ENCODE results near the gene PLXDC1. TPM values are rescaled to one million over a fixed set of nuclear protein-coding genes. Genes with fewer than 3 reads are reported as not detected.
A peak's percentile ranks its signal among the peaks of the same experiment; 100 is the strongest.

Gene PLXDC1
- total RNA-seq, 1 experiment from 2014 or later, result 0.64 TPM

DNA sequence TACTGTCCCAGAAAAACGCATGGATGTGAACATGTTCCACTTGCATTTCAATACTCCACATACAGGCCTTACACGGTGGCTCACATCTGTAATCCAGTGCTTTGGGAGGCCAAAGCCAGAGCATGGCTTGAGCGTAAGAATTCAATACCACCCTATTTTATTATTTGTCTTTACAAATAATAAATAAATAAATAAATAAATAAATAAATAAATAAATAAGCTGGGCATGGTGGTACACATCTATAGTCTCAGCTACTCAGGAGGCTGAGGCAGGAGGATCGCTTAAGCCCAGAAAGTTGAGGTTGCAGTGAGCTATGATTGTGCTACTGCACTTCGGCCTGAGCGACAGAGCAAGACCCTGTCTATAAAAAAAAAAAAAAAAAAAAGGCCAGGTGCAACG lies 53.9 kb downstream of the PLXDC1 start:
- no peak for DNase-seq (ENCODE audit: low spot score)

DNA sequence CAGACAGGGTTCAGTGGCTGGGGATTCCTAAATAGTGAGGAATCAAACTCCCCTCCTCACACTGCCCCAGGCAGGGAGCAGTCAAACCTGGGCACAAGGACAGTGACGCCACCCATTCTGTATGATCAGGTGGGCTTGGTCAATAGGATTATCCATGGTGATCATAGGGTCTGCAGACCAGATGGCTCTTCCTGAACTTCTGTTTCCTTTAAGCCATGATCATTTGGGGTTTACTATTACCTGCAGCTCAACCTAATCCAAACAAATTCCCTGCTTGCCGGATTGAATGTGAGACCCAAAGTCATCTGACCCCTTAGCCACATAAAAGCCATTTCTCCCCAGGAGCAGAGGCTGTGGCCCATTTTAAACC lies 54.3 kb downstream of the PLXDC1 start:
- no peak for DNase-seq (ENCODE audit: low spot score)

DNA sequence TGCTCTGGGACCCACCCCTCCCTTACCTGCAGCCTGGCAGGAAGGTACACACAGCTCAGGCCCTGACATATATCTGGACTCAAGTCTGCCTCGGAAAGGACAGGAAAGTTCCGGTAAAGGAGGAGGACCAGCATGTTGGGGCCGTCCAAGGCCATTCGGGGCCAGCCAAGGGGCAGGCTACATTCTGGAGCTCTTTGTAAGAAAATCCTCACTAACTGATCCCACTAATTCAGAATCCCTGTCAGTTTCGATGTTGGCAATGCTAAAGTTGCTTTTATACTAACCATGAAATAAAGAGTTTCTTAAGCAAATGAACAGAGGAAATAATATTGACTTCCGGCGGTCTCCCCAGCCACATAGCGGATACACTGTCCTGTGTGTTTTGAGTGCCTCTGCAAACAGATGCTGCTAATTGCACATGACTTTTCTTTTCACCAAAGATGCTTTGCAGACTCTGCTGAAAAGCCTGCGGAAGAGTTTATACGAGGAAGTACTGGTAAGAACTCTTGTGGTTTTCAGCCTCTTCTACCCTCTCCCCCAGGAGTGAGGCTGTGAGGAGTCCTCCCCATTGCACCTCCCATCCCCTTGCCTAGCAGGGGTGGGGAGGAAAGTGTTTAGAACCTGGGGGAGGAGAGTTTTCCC lies 54.8 kb downstream of the PLXDC1 start:
- no peak for DNase-seq (ENCODE audit: low spot score)

DNA sequence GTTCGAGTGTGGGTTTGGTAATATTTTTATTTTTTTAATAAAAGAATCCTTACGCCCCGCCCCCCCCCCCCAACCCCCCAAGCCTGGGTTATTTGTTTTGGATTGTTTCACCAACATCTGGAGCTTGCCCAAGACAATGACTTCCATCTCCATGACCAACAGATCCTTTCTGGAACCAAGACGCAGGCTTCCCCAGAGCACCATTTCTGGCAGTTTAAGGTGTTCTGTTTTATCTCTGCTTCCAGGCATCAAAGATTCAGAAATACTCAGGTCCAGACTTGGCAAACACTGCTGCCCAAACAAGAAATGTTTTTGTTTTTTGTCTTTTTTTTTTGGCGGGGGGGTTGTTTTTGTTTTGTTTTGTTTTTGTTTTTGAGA lies 56.1 kb downstream of the PLXDC1 start:
- DNase-seq (ENCODE audit: low spot score), result no peak

DNA sequence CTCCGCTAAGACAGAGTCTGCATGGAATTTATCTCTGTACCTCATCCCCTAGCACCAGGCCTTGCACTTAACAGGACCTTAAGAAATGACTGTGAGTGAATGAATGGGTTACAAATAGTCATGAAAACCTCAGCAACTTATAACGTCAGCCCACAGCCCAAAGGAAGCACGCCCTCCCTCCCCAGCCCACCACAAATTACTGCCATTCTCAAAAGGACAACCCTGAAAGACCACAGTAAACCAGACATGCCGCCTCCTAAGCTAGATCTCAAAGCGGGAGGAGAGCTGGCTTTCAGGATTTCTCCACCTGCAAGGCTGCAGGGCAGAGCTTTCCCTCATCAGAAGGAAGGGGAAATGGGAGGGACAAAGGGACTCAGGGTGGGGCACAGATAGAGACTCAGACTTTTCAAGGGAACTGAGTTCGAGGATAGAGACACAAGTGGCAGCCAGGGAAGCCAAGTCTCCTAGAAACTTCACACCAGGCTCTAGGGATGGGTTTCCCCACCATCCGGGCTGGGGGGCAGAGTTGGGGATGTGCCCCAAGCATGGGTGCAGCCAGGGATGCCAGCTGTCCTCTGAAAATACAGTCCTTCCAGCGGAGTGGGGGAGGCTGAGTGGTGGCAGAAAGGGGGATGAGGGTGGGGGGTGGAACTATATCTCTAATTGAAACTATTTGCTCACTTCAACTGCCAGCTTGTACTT lies 56.7 kb downstream of the PLXDC1 start:
- DNase-seq (ENCODE audit: low spot score), result no peak

DNA sequence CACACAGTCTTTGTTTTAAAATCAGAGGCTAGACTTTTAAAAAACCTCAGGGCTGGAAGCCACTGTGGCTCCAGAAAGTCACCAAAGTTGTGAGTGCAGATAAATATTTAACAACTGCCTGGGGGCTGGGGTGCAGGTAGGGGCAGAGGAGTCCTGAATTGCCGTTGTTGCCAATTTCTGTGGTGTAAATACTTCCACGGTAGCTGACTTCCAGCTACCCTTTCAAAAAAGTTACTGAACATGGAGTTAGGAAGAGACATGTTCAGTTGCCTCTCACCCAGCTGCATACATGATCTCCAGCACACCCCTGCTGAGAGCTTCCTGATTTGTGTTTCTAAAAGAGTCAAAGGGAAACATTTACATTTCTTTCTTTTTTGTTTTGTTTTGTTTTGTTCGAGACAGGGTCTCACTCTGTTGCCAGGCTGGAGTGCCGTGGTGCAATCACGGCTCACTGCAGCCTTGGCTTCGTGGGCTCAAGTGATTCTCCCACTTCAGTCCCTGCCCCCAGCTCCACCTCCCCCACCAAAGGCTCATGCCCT lies 58.7 kb downstream of the PLXDC1 start:
- DNase-seq (ENCODE audit: low spot score), result no peak

DNA sequence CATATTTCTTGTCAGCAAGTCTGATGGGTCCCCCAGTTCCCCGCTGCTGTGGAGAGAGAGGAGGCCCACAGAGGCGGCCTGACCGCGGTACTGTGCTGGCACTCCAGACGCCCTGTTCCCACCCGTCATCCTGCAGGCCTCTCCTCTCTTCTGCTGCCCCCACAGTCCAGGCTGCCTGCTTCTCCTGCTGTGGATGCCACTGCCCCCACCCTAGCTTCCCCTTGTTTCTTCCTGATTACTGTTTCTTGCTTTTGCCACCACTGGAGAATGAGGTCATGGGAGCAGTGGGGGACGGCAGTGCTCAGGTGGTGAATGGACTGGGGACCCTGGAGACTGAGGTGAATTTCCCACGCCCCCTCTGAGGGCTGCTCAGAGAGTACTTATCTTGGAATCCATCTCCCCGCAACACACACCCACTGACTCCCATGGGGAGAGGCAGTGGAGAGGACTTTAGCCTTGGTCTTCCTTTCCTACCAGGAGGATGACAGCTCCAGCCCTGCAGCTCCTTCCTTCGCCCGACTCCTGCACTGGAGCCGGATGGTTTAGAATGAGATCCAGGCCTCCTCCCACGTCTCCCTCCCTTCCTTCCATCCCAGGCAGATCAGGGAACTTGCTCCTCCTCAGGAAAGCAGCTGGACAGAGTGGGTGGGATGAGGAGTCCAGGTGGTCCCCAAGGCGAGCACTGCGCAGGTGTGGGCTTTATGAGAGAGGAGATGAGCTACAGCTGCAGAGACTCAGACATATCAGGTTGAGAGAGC lies 60.4 kb downstream of the PLXDC1 start:
- no peak for DNase-seq (ENCODE audit: low spot score)

DNA sequence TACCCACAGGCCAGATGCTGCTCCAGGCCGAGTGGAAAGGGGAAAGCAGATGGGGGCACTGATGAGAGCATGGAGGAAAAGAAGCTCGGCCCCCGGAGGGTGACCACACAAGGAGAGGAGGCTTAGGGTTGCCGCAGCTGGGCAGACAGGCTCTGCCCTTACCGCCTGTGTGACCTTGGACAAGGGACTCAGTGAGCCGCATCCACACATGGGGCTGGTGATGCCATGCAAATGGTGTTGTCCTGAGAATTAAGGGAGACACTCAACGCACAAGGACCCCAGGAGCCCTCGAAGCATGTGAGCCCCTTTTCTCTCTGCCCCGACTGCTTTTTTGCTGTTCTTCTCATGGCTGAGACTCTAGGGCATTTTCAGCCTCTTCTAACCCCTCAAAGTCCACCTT lies 61.0 kb downstream of the PLXDC1 start:
- DNase-seq (ENCODE audit: low spot score), result no peak

DNA sequence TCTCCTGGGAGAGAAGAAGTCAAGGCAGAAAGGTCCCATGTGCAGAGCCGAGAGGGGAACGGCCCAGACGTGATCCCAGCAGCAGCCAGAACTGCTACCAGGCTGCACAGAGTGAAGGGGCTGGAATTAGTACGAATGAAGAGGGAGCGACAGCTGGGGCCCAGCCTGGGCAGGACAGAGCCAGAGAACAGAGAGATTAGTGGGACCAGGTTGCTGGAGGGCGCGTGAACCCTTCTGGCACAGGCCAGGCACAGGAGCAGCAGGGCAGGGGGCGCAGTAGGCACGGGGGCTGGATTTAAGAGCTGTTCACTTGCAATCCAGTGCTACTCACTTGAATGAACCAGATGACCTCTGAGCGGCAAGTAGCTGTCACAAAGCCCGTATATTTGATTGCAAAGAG lies 66.9 kb downstream of the PLXDC1 start:
- DNase-seq (ENCODE audit: low spot score), result no peak

DNA sequence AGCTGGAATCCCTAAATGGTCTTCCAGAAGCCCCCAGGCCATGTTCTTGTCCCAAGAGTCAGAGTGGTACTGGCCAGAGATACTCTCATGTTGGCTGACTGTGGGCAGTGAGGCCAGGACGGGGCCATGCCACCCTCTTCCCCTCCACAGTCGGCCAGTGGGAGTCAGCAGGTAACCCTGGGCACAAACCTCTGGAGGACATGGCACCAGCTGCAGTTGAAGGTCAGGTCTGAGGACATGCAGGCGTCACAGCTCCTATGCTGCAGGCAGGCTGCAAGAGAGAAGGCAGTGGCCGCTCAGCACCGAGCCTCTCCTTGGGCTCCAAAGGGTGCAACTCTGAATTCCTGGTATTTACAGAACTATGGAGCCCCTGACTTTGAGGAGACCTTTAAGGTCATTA lies 68.2 kb downstream of the PLXDC1 start:
- DNase-seq (ENCODE audit: low spot score), result no peak

DNA sequence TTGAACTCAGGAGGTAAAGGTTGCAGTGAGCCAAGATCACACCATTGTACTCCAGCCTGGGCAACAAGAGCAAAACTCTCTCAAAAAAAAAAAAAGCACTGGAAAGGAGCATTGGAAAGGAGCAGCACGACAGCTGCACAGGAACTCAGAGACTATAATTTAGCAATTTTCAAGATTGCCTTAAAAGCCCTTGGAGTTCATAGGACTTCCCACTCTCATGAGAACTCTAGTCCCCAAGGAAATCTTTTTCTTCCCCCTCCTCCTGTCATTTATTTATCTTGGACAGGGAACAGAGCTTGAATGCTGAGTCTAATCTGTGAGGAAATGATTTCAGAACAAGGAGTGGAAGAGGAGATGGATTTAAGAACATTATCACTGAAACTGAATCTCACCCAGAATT lies 69.0 kb downstream of the PLXDC1 start:
- peak; percentile 27 for DNase-seq (ENCODE audit: low spot score)

DNA sequence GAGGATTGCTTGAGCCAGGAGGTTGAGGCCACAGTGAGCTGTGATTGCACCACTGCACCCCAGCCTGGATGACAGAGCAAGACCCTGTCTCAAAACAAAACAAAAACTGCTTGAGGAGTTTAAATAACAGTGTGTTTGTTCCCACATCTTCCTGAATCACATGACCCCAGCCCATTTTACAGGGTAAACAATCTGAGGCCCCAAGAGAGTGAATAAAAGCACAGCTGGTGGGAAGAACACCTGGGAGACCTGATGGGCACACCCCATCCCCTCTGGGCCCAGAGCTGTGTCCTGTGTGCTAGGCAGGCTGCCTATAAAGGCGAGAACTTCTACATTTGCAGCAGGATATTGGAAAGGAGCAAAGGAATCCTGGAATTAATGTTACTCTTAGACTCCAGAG lies 69.6 kb downstream of the PLXDC1 start:
- DNase-seq (ENCODE audit: low spot score), result no peak

DNA sequence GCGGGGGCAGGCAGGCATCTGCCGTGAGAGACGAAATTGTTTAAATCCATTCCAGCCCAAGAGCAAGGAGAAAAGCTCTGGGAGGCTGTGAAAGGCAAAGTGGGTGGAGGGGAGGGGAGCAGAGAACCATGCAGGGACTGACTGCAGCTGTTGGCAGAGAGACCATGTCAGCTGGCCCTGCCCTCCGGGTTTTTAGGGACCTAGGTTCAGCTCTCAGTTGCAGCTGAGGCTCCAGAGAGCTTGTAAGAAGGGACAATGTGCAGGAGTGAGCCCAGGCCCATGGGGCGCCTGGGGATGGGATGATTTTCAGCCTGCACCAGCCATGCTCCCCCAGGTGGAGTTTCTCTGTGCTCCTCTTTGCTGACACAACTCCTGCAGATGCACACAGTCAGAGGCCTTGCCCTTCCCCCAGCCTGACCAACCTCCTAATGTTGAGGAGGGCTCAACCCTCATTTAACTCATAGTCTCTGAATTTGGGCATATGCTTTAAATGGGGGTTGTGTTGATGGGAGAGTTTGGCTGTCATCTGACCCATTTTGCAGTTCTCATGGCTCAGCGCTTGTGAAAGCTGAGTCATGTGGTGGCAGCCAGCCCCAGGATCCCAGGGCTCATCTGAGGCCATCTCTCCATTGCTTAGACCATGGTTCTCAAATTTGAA lies 70.9 kb downstream of the PLXDC1 start:
- DNase-seq (ENCODE audit: low spot score), result peak; percentile 35

DNA sequence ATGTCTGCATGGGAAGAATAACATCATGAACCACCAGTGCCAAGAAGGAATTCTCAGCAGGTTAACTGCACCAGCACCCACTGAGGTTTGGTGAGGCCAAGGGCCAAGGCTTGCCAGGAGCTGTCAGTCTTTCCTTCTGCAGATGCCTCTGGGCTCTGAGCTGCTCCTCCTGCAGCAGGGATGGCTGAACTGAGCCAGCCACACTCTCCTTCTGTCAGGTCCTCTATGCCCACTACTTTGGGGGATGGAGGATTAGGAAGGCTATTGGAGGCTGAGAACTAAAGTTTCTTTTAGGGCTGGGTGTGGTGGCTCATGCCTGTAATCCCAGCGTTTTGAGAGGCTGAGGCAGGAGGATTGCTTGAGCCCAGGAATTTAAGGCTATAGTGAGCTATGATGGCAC lies 71.6 kb downstream of the PLXDC1 start:
- no peak for DNase-seq (ENCODE audit: low spot score)

DNA sequence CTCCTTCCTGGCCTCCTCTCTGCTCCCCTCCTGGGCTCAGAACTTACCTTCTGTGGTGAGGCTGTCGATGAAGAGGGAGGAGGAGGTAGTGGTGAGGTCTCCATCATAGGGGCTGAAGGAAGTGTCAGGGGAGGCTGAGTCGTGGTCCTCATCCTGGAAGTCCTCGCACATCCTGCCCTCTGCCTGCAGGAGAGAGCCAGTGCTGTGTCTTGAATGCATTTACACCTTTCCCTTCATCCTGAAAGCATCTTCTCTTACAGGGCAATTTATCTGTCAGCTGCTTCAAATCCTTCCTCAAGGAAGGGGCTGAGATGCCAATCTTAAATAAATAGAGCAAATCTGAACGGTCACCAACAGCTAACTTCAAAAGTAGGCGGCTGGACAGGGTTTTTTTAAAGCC lies 73.6 kb downstream of the PLXDC1 start:
- no peak for DNase-seq (ENCODE audit: low spot score)

DNA sequence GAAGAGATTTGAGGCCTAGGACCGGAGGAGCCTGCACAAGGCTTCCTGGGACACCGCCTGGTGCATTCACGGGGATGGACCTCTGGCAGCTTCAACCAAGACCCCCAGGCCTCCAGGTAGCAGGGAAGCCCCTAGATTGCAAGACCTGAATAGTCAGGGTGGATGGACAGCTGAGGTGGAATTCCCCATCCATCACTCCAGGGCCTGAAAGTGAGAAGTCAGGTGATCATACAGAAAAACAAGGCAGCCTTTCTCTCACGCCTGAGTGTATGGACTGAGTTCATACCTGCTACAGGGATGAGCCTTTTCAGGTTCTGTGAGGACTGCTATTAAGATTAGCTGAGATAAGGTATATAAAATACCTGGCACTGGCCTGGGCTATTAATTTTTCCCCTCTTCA lies 74.2 kb downstream of the PLXDC1 start:
- no peak for DNase-seq (ENCODE audit: low spot score)

DNA sequence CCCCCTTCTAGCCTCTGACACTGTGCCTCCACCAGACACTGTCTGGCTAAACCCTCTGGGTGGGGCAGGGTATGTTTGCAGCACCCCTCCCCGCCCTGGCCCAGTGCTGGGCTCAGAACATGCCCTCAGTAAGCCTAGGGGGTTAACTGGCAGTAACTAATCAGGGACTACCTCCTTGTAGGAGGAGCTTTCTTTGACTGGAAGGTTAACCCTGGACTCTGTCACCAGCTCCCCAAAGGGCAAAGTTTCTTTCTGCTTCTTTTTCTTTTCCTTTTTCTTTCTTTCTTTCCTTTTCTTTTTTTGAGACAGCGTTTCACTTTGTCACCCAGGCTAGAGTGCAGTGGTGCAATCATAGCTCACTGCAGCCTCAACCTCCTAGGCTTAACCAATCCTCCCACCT lies 76.8 kb downstream of the PLXDC1 start:
- DNase-seq (ENCODE audit: low spot score), result no peak

DNA sequence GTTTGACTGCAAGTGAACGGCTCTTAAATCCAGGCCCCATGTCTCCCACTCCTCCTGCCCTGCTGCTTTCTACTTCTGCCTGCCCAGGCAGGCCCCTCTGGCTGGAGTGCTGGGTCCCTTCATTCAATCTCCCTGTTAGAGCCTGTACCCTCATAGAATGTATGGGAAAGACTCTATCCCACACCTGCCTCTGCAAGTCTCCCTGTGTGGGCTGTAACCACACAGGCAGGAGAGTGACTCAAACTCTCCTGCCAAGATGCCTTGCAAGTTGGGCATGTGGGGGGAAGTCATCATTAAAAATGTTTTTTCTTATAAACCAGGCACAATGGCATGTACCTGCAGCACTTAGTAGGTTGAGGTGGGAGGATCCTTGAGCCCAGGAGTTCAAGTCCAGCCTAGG lies 77.5 kb downstream of the PLXDC1 start:
- DNase-seq (ENCODE audit: low spot score), result no peak

DNA sequence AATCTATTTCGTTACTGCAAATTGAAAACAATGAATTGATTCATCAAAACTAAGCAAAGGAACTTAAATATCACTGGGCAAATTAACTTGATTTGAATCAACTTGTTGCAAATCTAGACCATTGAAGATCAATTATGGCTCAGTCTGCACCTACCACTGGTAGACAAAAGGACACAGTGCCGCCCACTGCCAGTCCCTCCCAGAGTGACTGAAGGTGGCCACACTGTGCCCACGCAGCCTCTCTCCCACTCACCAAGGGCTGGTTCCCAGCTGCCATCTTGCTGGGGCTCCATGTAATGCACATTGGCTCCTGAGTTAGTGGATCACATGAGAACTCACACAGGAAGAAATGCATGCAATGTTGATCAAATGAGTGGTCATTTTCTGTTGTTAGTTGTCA lies 78.1 kb downstream of the PLXDC1 start:
- DNase-seq (ENCODE audit: low spot score), result no peak

DNA sequence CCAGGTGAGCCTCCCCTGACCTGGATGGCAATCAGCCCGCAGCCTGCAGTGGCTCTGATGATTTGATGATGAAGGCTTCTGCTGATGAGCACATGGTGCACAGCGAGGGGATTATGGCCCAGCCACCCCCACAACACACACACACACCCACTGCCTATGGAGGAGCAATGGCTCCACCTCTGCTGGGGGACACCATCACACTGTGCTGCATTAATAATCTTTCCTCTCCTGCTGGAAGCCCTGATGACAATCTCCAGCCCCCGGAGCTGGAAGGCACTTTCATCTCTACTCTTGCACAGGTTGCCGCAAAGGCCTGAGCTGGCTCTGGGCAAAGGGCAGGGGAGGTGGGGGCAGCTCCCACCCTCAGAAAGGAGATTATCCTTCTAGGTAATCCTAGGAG lies 79.9 kb downstream of the PLXDC1 start:
- no peak for DNase-seq (ENCODE audit: low spot score)

DNA sequence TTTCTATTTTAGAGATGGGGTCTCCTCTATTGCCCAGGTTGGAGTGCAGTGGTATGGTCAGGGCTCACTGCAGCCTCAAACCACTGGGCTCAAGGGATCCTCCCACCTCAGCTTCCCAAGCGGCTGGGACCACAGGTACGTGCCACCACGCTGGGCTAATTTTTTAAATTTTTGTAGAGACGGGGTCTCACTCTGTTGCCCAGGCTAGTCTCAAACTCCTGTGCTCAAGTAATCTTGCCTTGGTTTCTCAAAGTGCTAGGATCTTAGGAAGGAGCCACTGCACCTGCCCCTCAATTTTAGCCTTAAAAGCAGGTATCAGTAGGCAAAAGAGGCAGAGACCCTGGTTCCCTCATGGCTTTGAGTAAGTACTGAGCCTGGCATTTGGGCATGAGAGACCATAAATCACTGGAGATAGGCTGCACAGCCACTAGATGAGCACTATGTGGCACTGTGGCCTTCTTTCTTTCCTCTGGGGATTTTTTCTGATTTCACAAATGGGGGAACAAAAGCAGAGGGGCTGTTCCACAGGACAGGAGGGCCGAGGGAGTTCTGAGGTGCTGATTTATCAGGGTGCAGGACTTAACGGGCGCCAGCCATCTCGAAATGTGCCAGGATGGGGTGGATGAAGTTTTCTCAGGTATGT lies 82.2 kb downstream of the PLXDC1 start:
- peak; percentile 78 for DNase-seq (ENCODE audit: low spot score)

DNA sequence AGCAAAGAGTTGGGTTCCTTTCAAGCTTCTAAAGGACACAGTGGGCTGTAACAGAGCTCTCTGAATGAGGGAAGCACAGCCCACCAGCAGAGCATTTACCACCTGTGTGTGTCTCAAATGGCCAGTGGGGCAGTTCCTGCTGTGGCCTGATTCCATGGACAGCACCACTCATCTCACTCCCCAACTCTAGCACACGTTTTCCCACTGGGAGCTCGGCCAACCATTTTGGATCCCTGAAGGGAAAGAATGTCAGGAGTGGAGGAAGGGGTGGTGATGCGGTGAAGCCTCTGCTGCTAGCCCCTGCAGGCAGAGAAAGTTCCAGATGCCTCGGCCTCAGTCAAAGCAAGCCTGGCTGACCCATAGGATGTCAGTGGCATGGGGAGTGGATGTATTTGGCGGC lies 86.6 kb downstream of the PLXDC1 start:
- no peak for DNase-seq (ENCODE audit: low spot score)
